GM21390 (cell line): ENCODE data around the gene SMAD1.
A peak's percentile ranks its signal among the peaks of the same experiment; 100 is the strongest.
"Not testable (repeated sequence)": the region's sequence is repeated elsewhere in the genome, so short reads cannot be mapped to it uniquely, and the experiment has no call there.

Experiments used
- ATAC-seq: cut with Tn5 transposase; IDR thresholded peaks from one replicate; pipeline ENCODE4 v1.9.1; 2021; ENCODE audit not compliant: unreplicated experiment

The SMAD1 gene

DNA sequence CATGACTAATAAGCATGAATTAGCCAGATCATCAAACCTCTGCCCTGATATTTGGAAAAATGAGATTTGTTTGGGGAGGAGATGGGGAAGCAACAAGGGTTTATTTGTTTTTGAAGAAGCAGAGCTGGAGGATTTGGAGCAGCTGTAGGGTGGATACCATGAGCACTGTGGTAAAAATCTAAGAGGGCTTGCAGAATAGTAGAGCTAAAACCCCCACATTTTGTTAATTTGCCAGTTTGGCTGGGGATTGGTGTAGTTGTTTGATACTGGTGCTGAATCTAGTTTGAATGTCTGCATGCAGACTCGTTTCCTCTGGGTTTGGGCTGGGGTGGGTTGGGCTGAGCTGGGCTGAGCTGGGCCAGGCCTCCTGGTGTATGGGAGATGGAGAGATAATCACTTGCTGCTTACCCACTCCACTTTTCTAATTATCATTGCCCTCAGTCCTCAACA, 43.7 kb downstream of the SMAD1 start:
- ATAC-seq: no peak

DNA sequence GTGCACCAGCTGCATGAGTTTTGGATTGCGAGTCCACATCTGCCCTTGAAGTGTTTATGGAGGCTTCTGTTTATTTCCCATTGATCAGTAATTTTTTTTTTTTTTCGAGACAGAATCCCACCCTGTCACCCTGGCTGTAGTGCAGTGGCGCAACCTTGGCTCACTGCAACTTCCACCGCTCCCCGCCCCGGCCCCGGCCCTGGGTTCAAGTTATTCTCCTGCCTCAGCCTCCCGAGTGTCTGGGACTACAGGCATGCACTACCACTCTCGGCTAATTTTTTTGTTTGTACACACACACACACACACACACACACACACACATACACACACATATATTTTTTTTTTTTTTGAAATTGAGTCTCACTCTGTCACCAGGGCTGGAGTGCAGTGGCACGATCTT, 46.1 kb downstream of the SMAD1 start:
- ATAC-seq: no peak

DNA sequence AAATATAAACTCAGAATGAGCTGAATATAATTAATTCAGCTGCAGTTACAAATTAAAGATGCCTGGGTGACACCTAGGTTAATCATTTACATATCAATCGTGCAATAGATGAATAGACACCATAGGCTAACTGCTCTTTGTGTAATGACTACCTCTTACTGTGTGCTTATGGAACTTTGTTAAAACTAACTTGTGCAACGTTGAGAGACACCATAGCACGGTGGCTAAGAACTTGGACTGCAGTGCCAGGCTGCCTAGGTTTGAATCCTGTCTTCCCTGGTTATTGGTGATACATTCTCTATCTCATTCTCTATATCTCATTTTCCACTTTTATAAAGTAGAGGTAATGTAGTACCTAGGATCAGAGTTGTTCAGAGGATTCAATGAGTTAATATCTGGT, 46.9 kb downstream of the SMAD1 start:
- no peak for ATAC-seq

- peak; percentile 72 for ATAC-seq
These were observed 48.5 kb downstream of the SMAD1 start for GRCh38 chr4:145530189-145530588.

DNA sequence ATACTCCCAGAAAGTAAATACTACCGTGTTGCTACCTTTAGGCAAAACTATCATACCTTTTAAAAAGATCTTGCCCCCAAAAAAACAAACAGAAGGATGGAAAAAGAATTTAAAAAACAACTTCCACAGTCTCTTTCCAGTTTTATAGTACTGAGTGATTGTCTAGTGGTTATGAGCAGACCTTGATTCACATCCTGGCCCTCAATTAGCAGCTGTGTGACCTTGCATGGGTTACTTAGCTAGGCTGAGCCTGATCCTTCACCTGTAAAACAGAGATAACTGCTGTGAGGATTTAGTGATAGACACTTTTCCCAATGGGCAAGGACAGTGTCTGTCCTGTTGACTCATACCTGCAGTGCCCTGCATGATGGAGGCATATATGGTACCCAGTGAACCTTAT, 49.0 kb downstream of the SMAD1 start:
- ATAC-seq: no peak

DNA sequence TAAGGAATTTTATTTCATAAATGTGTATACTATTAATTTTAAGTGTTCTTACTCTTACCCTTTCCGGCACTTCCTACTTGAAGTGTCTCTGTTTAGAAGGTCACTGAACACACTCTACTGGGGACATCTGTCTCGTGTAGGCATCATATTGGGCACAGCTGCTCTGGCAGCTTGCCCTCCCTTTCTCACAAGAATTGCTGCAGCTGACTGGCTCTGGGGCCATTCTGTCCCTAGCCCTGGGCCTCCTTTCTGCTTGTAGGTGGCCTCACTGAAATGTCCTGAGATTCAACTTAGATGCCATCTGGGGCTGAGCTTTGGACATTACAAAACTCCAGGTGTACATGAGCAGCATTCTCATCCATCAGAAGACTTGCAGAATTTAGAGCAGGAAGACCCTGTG, 49.6 kb downstream of the SMAD1 start:
- no peak for ATAC-seq

DNA sequence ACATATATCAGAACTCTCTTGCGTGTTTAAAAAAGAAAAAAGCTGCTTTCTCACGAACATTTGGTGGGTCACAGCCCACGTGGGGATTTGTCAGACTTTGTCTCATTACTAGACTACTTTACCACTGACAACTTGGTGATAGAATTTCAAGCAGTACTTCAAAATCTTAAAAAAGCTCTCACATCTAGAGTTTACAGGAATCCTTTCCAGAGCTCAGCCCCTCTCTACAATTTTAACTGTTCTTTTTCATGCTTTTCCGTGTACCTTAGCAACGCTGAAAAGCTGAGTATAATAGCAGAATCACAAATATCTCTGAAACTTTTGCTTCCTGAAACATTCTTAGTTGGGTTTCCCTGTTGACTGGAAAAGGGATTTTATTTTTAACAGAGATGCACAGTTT, 50.2 kb downstream of the SMAD1 start:
- ATAC-seq: no peak

GRCh38 chr4:145533001-145533400, 51.3 kb downstream of the SMAD1 start:
- ATAC-seq: no peak

- not testable (repeated sequence) for ATAC-seq
These were observed 51.8 kb downstream of the SMAD1 start for GRCh38 chr4:145533415-145533814.

DNA sequence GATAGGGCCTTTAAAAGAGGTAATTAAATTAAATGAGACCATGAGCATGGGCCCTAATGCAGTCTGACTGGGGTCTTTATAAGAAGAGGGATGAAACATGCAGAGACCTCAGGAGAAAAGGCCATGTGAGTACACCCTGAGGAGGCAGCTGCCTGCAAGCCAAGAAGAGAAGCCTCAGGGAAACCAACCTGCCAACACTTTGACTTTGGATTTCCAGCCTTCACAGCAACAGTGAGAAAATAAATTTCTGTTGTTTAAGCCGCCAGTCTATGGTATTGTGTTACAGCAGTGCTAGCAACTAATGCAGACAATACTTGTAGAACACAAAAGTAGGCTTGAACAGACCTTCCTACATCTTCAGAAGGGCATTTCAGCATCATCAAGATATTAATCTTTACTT, 52.3 kb downstream of the SMAD1 start:
- ATAC-seq: no peak

GRCh38 chr4:145535202-145535601, 53.5 kb downstream of the SMAD1 start:
- ATAC-seq: no peak

- ATAC-seq: no peak
These were observed 54.4 kb downstream of the SMAD1 start for GRCh38 chr4:145536044-145536443.

GRCh38 chr4:145538596-145538995, 56.9 kb downstream of the SMAD1 start:
- ATAC-seq: no peak

DNA sequence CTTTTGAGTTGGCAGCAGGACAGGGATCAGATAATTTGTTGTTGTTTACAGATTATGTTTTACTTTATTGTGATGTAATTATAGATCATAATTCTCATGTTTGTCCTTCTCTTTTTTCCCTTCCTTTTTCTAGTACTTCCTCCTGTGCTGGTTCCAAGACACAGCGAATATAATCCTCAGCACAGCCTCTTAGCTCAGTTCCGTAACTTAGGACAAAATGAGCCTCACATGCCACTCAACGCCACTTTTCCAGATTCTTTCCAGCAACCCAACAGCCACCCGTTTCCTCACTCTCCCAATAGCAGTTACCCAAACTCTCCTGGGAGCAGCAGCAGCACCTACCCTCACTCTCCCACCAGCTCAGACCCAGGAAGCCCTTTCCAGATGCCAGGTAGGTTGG, 58.0 kb downstream of the SMAD1 start:
- no peak for ATAC-seq

DNA sequence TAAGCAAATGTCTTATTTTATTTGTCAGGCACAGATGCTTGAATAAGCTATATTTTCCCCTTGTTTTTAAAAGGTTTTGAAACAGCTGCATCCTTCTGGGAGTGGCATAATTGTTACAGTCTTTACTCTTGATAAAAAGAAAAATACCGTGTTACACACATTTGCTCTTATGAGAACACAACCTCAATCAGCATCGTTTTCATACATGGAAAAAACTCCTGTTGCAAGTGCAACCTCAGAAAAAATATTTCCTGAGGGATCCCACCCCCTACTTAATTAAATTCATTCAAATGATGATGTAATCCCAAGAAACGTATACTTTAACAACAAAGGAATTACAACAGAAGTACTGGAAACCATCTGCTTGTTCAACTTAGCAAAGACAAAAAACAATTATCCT, 58.6 kb downstream of the SMAD1 start:
- ATAC-seq: no peak

- no peak for ATAC-seq
These were observed 59.7 kb downstream of the SMAD1 start for GRCh38 chr4:145541346-145541745.

- no peak for ATAC-seq
These were observed 63.4 kb downstream of the SMAD1 start for GRCh38 chr4:145545031-145545430.

DNA sequence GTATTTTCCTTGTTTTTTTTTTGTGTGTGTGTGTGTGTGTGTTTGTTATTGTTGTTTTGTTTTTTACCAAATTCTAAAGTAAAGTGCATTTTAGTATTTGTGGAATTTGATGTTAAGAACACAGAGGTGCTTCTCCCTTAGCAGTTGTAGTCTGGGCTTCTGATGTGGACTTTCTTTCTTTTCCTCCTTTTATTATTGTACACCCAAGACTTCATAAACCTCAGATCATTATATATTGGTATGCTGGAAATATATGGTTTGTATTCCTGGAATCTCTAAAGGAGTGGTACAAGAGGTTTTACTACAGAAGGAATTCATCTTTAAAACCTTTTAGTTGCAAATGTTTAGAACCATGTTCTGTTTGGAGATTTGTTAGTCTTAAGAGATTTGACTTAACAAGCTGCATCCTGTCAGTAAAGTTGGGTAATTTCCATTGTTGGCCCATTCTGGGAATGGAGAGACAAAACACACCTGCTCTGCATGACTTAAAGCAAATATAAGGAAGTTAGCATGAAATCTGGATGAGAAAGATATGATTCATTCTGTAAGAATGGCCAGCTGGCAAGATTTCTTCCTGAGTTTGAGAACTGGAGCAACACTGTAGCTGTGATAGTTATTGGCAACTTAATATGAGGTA, 64.0 kb downstream of the SMAD1 start:
- ATAC-seq: no peak

DNA sequence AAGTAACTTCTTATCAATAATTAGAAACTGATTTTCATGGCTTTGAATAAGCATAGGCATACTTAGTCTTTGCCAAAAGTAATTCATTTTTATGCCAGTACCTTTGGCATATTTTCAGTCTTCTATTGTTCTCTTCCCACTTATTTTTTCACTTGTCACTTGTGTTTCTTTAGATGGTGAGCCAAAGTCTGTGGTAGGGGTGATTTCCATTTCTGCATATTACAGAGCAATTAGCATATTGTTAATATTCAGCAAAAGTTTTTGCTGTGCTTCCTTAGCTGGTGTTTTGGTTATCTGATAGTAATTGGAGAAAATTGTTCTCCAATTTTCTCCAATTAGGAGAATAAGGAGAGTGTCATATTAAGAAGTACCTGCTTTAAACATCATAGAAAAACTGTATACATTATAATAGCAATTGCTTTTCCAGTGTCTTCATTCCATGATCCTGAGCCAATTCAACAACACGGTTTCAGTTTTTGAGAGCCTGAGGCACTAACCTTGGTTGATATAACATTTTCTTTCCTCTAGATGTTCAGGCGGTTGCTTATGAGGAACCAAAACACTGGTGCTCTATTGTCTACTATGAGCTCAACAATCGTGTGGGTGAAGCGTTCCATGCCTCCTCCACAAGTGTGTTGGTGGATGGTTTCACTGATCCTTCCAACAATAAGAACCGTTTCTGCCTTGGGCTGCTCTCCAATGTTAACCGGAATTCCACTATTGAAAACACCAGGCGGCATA, 64.7 kb downstream of the SMAD1 start:
- no peak for ATAC-seq

- no peak for ATAC-seq
These were observed 70.0 kb downstream of the SMAD1 start for GRCh38 chr4:145551660-145552059.

- peak; percentile 84 for ATAC-seq
These were observed 70.6 kb downstream of the SMAD1 start for GRCh38 chr4:145552181-145552822.

- ATAC-seq: no peak
These were observed 71.7 kb downstream of the SMAD1 start for GRCh38 chr4:145553375-145553774.
